ENCODE results near the gene GRM8. TPM values are rescaled to one million over a fixed set of nuclear protein-coding genes. Genes with fewer than 3 reads are reported as not detected.

GRM8 gene
- total and polyA plus RNA-seq, 9 of the 15 experiments (the other 6 are each of a cell fraction or from before 2014, with no cell fraction given), result 0.13 TPM; not detected in 7

- DNase-seq (ENCODE audit: extremely low read depth in 1 of 4, low spot score in 3 of 4) (no peak), ATAC-seq (no peak), FAIRE-seq (no peak)
- Histone ChIP-seq H4K20me1 (replicated peaks; ENCODE audit: control insufficient read depth, insufficient read depth, low read length) (no peaks in the 10 kb centered on the region), H3K27ac (ENCODE audit: extremely low read depth, low read depth, low read length) (no peak overlapping the region), H3K4me1 (replicated peaks in 1 of 2; ENCODE audit: control insufficient read depth in 2 of 2, insufficient read depth in 2 of 2, low read length in 2 of 2) (no peaks in the 10 kb centered on the region), H3K27me3 (ENCODE audit: control insufficient read depth in 2 of 2, insufficient read depth in 2 of 2, low read length in 2 of 2) (no peaks in the 10 kb centered on the region), H3K9me1 (ENCODE audit: control insufficient read depth, insufficient read depth, low read length) (no peaks in the 10 kb centered on the region), H3K9me3 (replicated peaks; ENCODE audit: control insufficient read depth, insufficient read depth, low read depth, low read length) (0 out of 2 replicates have a peak, but pooled peaks cover 2% of the 10 kb centered on the region), H3K4me3 (no peak overlapping the region), H3K36me3 (ENCODE audit: control insufficient read depth, insufficient read depth, low read length) (no peaks in the 10 kb centered on the region), H3K9ac (ENCODE audit: insufficient read depth in 1 of 2, low read depth in 2 of 2, low read length in 2 of 2) (no peak overlapping the region), H2AFZ (ENCODE audit: low read depth, low read length) (no peak overlapping the region), H3K4me2 (ENCODE audit: insufficient read depth, low read length) (no peak overlapping the region), H3K79me2 (ENCODE audit: control insufficient read depth, insufficient read depth, low read length) (no peaks in the 10 kb centered on the region)
- 0% methylated on average over 3 of the region's 3 CpGs for WGBS (ENCODE audit: insufficient coverage, low coverage, missing lambda C conversion rate)
- ChIA-PET POLR2A (no interaction called here), CTCF (ENCODE audit: low intra/inter-chr PET ratio) (no interaction called here)
- no peak for TF ChIP-seq TCF15 (CRISPR knock-in tag; IDR thresholded peaks at IDR 0.05)
- intact Hi-C loops (cut with micrococcal nuclease), result no loop called here
- in situ Hi-C loops (cut with MboI), result no loop called here
- no TSS peak for BruUV-seq (replicated peaks)
Observed at GRCh38 chr7:126398851-126399529, 853.8 kb downstream of the GRM8 start.

GRCh38 chr7:126398285-126398684 lies 854.5 kb downstream of the GRM8 start:
- intact Hi-C loops (cut with micrococcal nuclease) (no loop called here), in situ Hi-C loops (cut with MboI) (no loop called here)
- no peak overlapping the region for H3K9ac ChIP-seq (ENCODE audit: insufficient read depth in 1 of 2, low read depth in 2 of 2, low read length in 2 of 2)
- H4K20me1 ChIP-seq (replicated peaks; ENCODE audit: control insufficient read depth, insufficient read depth, low read length), result no peaks in the 10 kb centered on the region
- no peaks in the 10 kb centered on the region for H3K36me3 ChIP-seq (ENCODE audit: control insufficient read depth, insufficient read depth, low read length)
- H2AFZ ChIP-seq (ENCODE audit: low read depth, low read length), result no peak overlapping the region
- H3K4me3 ChIP-seq, result no peak overlapping the region
- H3K4me2 ChIP-seq (ENCODE audit: insufficient read depth, low read length), result no peak overlapping the region
- H3K27ac ChIP-seq (ENCODE audit: extremely low read depth, low read depth, low read length), result no peak overlapping the region
- DNase-seq (ENCODE audit: extremely low read depth in 1 of 4, low spot score in 3 of 4) (no peak), ATAC-seq (no peak), FAIRE-seq (no peak)
- H3K79me2 ChIP-seq (ENCODE audit: control insufficient read depth, insufficient read depth, low read length), result no peaks in the 10 kb centered on the region
- BruUV-seq (replicated peaks), result no TSS peak
- H3K4me1 ChIP-seq (replicated peaks in 1 of 2; ENCODE audit: control insufficient read depth in 2 of 2, insufficient read depth in 2 of 2, low read length in 2 of 2), result no peaks in the 10 kb centered on the region
- no peaks in the 10 kb centered on the region for H3K9me1 ChIP-seq (ENCODE audit: control insufficient read depth, insufficient read depth, low read length)
- 0 out of 2 replicates have a peak, but pooled peaks cover 2% of the 10 kb centered on the region for H3K9me3 ChIP-seq (replicated peaks; ENCODE audit: control insufficient read depth, insufficient read depth, low read depth, low read length)
- H3K27me3 ChIP-seq (ENCODE audit: control insufficient read depth in 2 of 2, insufficient read depth in 2 of 2, low read length in 2 of 2), result no peaks in the 10 kb centered on the region
- ChIA-PET CTCF (ENCODE audit: low intra/inter-chr PET ratio) (no interaction called here), POLR2A (no interaction called here)
- TF ChIP-seq HMG20B (CRISPR knock-in tag; IDR thresholded peaks at IDR 0.05) (no peak), GTF2F1 (IDR thresholded peaks at IDR 0.05; ENCODE audit: low read depth, low read length) (no peak), TGIF2 (CRISPR knock-in tag; IDR thresholded peaks at IDR 0.05) (no peak), USF1 (CRISPR knock-in tag; IDR thresholded peaks at IDR 0.05) (no peak), TAF1 (IDR thresholded peaks at IDR 0.05; ENCODE audit: control insufficient read depth, extremely low read depth, insufficient read depth, low read length, severe bottlenecking) (no peak), NEUROD1 (IDR thresholded peaks at IDR 0.05; ENCODE audit: borderline replicate concordance, low read depth, low read length, partially characterized antibody) (no peak), EP300 (IDR thresholded peaks at IDR 0.05; ENCODE audit: low read length) (no peak)

All from K562 (cell line).